Measurements from ENCODE around the gene SPEM2. TPM values are rescaled to one million over a fixed set of nuclear protein-coding genes. Genes with fewer than 3 reads are reported as not detected.

SPEM2 gene
- total RNA-seq, 1 donor from 2014 or later, result not detected

DNA sequence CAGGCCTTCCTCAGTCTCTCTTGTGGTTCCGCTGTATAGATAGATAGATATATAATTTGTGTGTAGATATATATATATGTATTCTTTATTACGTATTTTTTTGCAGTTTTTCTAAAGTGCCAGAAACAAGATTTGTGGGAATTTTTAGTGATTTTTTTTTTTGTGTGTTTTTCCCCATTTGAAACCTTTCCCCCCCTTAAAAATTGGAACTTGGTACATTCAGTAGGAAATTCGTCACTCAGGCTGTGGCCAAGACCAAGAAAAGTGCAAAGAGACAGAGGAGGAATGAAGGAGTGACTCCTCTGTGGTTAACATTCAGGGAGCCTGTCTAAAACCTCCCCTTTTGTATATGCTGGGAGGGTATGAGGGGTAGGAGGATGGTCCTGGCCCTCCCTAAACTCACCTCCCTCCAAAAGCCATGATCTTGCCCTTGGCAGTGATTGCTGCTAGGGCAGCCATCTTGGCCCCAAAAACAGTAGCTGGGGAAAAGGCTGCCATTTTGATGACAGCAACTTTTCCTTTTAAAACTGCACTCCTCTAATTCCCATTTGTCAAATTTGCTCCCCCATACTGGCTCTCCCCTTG lies 34.6 kb downstream of the SPEM2 start:
- H3K27ac ChIP-seq, result peak overlapping the region in 1 of 2 donors; percentile 53
- H3K36me3 ChIP-seq, result peaks cover 32 to 34% of the 10 kb centered on the region in 2 donors
- peaks cover 0 to 5% of the 10 kb centered on the region in 2 donors for H3K4me1 ChIP-seq
- no peak for DNase-seq (ENCODE audit: low spot score in 2 of 2)
- H3K27me3 ChIP-seq, result no peaks in the 10 kb centered on the region
- intact Hi-C loops (cut with DNase I), result no loop called here
- H3K9me3 ChIP-seq, result no peaks in the 10 kb centered on the region
- H3K4me3 ChIP-seq, result no peak overlapping the region
- TF ChIP-seq, protein P1, sequence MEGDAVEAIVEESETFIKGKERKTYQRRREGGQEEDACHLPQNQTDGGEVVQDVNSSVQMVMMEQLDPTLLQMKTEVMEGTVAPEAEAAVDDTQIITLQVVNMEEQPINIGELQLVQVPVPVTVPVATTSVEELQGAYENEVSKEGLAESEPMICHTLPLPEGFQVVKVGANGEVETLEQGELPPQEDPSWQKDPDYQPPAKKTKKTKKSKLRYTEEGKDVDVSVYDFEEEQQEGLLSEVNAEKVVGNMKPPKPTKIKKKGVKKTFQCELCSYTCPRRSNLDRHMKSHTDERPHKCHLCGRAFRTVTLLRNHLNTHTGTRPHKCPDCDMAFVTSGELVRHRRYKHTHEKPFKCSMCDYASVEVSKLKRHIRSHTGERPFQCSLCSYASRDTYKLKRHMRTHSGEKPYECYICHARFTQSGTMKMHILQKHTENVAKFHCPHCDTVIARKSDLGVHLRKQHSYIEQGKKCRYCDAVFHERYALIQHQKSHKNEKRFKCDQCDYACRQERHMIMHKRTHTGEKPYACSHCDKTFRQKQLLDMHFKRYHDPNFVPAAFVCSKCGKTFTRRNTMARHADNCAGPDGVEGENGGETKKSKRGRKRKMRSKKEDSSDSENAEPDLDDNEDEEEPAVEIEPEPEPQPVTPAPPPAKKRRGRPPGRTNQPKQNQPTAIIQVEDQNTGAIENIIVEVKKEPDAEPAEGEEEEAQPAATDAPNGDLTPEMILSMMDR (IDR thresholded peaks at IDR 0.05), result no peak

DNA sequence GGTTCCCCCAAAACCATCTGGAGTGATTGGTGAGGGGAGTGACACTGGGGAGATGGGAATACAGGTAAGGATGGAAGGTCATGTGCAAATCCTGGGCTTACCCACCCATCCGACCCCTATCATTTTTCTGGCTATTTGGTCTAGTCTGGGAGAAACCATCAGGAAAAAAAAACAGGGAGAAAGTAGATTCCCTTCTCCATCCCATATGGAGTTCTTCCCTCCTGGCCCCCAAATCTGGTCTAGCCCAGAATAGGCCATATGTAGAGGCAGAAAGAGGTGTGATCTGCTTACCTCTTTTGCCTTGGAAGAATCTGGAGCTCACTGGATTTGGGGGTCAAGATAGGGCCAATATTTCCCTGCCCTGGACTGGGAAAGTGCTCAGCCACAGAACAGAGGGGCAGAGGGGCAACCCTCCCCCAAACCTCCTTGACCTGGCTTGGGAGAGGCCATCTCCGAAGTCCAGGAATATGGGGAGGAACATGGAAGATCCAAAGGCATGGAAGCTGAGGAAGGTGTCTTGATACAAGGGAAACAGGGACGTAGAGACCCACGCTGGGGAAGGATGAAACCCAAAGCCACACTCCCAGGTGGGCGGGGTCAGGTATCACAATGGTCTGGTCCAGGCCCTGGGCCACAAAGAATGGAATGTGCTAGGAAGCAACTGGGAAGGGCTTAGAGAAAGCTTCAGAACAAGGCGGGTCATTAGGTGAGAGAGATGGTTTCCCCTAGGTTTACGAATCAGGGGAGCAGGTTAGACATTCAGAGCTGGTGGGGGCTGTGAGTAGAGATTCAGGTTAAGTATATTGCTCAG lies 35.6 kb downstream of the SPEM2 start:
- no peaks in the 10 kb centered on the region for H3K27me3 ChIP-seq
- TF ChIP-seq, protein P1 (IDR thresholded peaks at IDR 0.05), result no peak
- no peaks in the 10 kb centered on the region for H3K9me3 ChIP-seq
- H3K27ac ChIP-seq, result peak overlapping the region in 1 of 2 donors; percentile 53
- no peak overlapping the region for H3K4me3 ChIP-seq
- H3K36me3 ChIP-seq, result peaks cover 40 to 44% of the 10 kb centered on the region in 2 donors
- peaks cover 0 to 7% of the 10 kb centered on the region in 2 donors for H3K4me1 ChIP-seq
- intact Hi-C loops (cut with DNase I), result no loop called here
- DNase-seq (ENCODE audit: low spot score in 2 of 2), result no peak

DNA sequence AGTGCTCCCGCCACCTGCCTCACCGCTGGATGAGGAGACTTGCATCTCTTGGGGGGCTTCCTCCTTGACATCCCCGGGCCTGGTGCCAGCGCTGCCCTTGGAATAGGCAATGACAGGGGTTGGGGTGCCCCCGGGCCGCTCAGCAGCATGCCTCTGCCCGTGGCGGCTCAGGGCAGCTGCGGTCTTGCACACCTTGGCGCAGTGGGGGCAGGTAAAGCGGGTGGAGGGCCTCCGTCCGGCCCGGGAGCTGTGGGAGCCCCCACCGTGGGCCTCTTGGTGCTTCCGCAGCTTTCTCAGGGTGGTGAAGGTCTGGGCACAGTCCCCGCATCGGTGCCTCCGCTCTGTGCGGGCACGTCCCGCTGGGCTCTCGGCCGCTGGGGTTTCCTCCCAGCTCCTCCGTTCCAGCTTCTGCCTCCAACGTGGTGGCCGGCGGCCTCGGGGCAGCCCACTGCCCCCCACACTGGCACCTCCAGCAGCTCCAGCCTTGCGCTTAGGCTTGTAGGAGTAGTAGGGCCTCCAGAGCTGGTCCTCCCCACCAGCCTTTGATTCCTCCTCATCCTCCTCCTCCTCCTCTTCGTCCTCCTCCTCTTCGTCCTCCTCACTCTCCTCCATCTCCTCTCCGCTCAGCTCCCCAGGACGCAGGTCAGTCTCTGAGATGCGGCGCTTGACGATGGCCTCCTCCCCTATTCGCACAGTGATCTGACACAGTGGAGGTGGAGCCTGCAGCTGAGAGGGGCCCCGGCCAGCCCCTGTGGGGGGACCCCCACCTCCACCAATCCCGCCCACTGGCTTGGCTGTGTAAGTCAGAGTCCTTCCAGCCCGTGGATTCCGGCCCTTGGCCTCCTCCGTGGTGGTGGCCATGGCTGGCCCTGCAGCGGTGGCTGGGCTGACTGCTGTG lies 37.3 kb downstream of the SPEM2 start:
- no peak overlapping the region for H3K27ac ChIP-seq
- H3K4me3 ChIP-seq, result no peak overlapping the region
- TF ChIP-seq, protein P1 (IDR thresholded peaks at IDR 0.05), result no peak
- peaks cover 46 to 50% of the 10 kb centered on the region in 2 donors for H3K36me3 ChIP-seq
- H3K9me3 ChIP-seq, result no peaks in the 10 kb centered on the region
- H3K27me3 ChIP-seq, result no peaks in the 10 kb centered on the region
- no peak for DNase-seq (ENCODE audit: low spot score in 2 of 2)
- peaks cover 0 to 12% of the 10 kb centered on the region in 2 donors for H3K4me1 ChIP-seq
- intact Hi-C loops (cut with DNase I), result no loop called here

DNA sequence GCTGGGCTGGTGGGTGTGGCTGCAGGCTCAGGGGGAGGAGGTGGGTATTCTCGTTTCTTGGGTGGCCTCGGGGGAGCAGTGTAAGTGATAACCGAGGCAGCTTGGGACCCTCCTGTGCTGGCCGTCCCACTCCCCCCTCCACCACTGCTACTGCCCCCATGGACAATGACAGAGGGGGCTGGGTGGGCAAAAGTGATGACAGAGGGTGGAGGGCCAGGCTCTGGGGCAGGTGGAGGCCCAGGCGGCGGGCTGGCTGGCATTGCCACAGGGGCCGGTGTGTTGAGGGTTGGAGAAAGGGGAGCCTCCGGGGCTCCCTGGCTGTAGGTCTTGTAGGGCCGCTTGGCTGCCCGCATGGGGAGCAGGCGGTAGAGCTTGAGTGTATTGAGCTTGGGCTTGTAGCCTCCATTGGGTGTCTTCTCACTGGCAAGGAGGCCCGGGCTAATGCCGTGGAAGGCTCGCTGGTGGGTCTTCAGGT lies 38.0 kb downstream of the SPEM2 start:
- H3K4me1 ChIP-seq, result peaks cover 0 to 12% of the 10 kb centered on the region in 2 donors
- no peak for DNase-seq (ENCODE audit: low spot score in 2 of 2)
- no peaks in the 10 kb centered on the region for H3K27me3 ChIP-seq
- H3K4me3 ChIP-seq, result no peak overlapping the region
- no peaks in the 10 kb centered on the region for H3K9me3 ChIP-seq
- intact Hi-C loops (cut with DNase I), result no loop called here
- H3K36me3 ChIP-seq, result peaks cover 46 to 50% of the 10 kb centered on the region in 2 donors
- no peak overlapping the region for H3K27ac ChIP-seq
- TF ChIP-seq, protein P1 (IDR thresholded peaks at IDR 0.05), result no peak

DNA sequence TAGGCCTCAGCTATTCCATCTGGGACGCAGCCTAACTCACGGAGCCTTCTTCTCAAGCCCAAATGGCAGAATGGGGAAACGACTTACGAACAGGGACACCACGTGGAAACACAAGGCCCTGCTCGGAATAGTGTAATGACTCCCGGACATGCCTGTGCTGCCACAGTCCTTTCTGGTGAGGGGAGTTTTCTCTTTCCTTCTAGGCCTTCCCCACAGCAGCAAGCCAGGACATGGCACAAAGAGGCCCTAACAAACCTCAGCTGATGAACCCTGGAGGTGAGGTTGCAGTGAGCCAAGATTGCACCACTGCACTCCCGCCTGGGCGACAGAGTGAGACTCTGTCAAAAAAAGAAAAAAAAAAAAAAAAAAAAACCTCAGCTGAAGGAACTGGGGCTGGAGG lies 38.7 kb downstream of the SPEM2 start:
- peaks cover 0 to 12% of the 10 kb centered on the region in 2 donors for H3K4me1 ChIP-seq
- H3K4me3 ChIP-seq, result no peak overlapping the region
- H3K27ac ChIP-seq, result no peak overlapping the region
- no peak for DNase-seq (ENCODE audit: low spot score in 2 of 2)
- H3K36me3 ChIP-seq, result peaks cover 46 to 50% of the 10 kb centered on the region in 2 donors
- H3K9me3 ChIP-seq, result no peaks in the 10 kb centered on the region
- intact Hi-C loops (cut with DNase I), result no loop called here
- TF ChIP-seq, protein P1 (IDR thresholded peaks at IDR 0.05), result no peak
- no peaks in the 10 kb centered on the region for H3K27me3 ChIP-seq
